SK-N-SH treated with all-trans-retinoic acid at 6 μM for 48 hours (cell line): Measurements from ENCODE around the gene RBMX2.

Experiments
- ATAC-seq: fragments of 200-7000 bp; cut with Tn5 transposase; 3 replicates; pipeline ENCODE4 v1.9.1; 2020; ENCODE audit warnings: mild to moderate bottlenecking, moderate library complexity
- BACH2 ChIP-seq: fragments of 250-450 bp; sonication (Bioruptor Pico); IDR thresholded peaks from 2 replicates; pipeline ENCODE4 v1.9.0; 2021; ENCODE audit warnings: mild to moderate bottlenecking, borderline replicate concordance
- CREB5 ChIP-seq: fragments of 250-450 bp; sonication (Bioruptor Pico); IDR thresholded peaks from 2 replicates; pipeline ENCODE4 v1.5.1; 2020; ENCODE audit warnings: low read depth, mild to moderate bottlenecking, moderate library complexity
- CSDC2 ChIP-seq: fragments of 250-450 bp; sonication (Bioruptor Pico); IDR thresholded peaks from 2 replicates; pipeline ENCODE4 v1.5.0; 2020; ENCODE audit warnings: mild to moderate bottlenecking, moderate library complexity
- CSRNP3 ChIP-seq: fragments of 250-450 bp; sonication (Bioruptor Pico); IDR thresholded peaks from 2 replicates; pipeline ENCODE4 v1.5.1; 2021; ENCODE audit warnings: mild to moderate bottlenecking, moderate library complexity
- GLIS3 ChIP-seq: fragments of 250-450 bp; sonication (Bioruptor Pico); IDR thresholded peaks from 2 replicates; pipeline ENCODE4 v1.5.0; 2020; ENCODE audit warnings: mild to moderate bottlenecking, moderate library complexity
- ISL1 ChIP-seq: fragments of 250-450 bp; sonication (Bioruptor Pico); IDR thresholded peaks from 2 replicates; pipeline ENCODE4 v2.1.2; 2022; ENCODE audit warnings: mild to moderate bottlenecking, moderate library complexity
- OSR1 ChIP-seq: fragments of 250-450 bp; sonication (Bioruptor Pico); IDR thresholded peaks from 2 replicates; pipeline ENCODE4 v1.8.0; 2022; ENCODE audit warnings: moderate library complexity, mild to moderate bottlenecking, inconsistent platforms
- PATZ1 ChIP-seq: fragments of 250-450 bp; sonication (Bioruptor Pico); IDR thresholded peaks from 2 replicates; pipeline ENCODE4 v1.8.0; 2020; ENCODE audit warnings: mild to moderate bottlenecking, moderate library complexity, borderline replicate concordance
- POU6F1 ChIP-seq: fragments of 250-450 bp; sonication (Bioruptor Pico); IDR thresholded peaks from 2 replicates; pipeline ENCODE4 v1.8.0; 2021; ENCODE audit warnings: low read depth, mild to moderate bottlenecking, moderate library complexity, borderline replicate concordance
- RARB ChIP-seq: fragments of 250-450 bp; sonication (Bioruptor Pico); IDR thresholded peaks from 2 replicates; pipeline ENCODE4 v1.8.0; 2021; ENCODE audit warnings: mild to moderate bottlenecking, moderate library complexity
- TCF4 ChIP-seq: fragments of 250-450 bp; sonication (Bioruptor Pico); IDR thresholded peaks from 2 replicates; pipeline ENCODE4 v1.8.0; 2021; ENCODE audit warnings: mild to moderate bottlenecking, moderate library complexity, borderline replicate concordance
- TOX ChIP-seq: fragments of 250-450 bp; sonication (Bioruptor Pico); IDR thresholded peaks from 2 replicates; pipeline ENCODE4 v1.8.0; 2021; ENCODE audit warnings: mild to moderate bottlenecking, moderate library complexity, borderline replicate concordance
- TSHZ2 ChIP-seq: fragments of 250-450 bp; sonication (Bioruptor Pico); IDR thresholded peaks from 2 replicates; pipeline ENCODE4 v1.5.0; 2020; ENCODE audit warnings: mild to moderate bottlenecking, moderate library complexity
- ZC3H10 ChIP-seq: fragments of 250-450 bp; sonication (Bioruptor Pico); IDR thresholded peaks from 2 replicates; pipeline ENCODE4 v1.5.1; 2021; ENCODE audit warnings: mild to moderate bottlenecking, moderate library complexity
- ZFP3 ChIP-seq: fragments of 250-450 bp; sonication (Bioruptor Pico); IDR thresholded peaks from 2 replicates; pipeline ENCODE4 v1.5.0; 2020; ENCODE audit warnings: mild to moderate bottlenecking, moderate library complexity
- ZFP30 ChIP-seq: fragments of 450-650 bp; formaldehyde crosslinking; IDR thresholded peaks from 2 replicates; pipeline ENCODE4 v1.5.0; 2022; ENCODE audit warnings: mild to moderate bottlenecking, moderate library complexity
- ZNF565 ChIP-seq: fragments of 450-650 bp; formaldehyde crosslinking; conservative IDR thresholded peaks from 2 replicates; pipeline ENCODE4 v1.5.0; 2020; ENCODE audit warnings: low read depth, mild to moderate bottlenecking, moderate library complexity

RBMX2 gene

GRCh38 chrX:130414800-130415199 is 13.0 kb downstream of the RBMX2 start (continued):
- TF ChIP-seq POU6F1 (no peak), TSHZ2 (CRISPR knock-in tag) (no peak), GLIS3 (CRISPR knock-in tag) (no peak), ZFP30 (CRISPR knock-in tag) (no peak)

GRCh38 chrX:130415201-130415600 is 13.4 kb downstream of the RBMX2 start:
- no peak for ATAC-seq
- TF ChIP-seq ZFP30 (CRISPR knock-in tag): no peak
- TF ChIP-seq GLIS3 (CRISPR knock-in tag): no peak
- TF ChIP-seq RARB (CRISPR knock-in tag): no peak
- TF ChIP-seq CREB5: no peak
- no peak for TF ChIP-seq CSDC2 (CRISPR knock-in tag)
- TF ChIP-seq ZC3H10 (CRISPR knock-in tag): no peak

- ATAC-seq: no peak
- TF ChIP-seq ZFP30 (CRISPR knock-in tag) (no peak), POU6F1 (no peak), ISL1 (no peak), ZNF565 (CRISPR knock-in tag) (no peak), OSR1 (no peak), TOX (no peak), ZFP3 (CRISPR knock-in tag) (no peak), CSDC2 (CRISPR knock-in tag) (no peak), TCF4 (CRISPR knock-in tag) (no peak), RARB (CRISPR knock-in tag) (no peak), BACH2 (CRISPR knock-in tag) (no peak), CREB5 (no peak), TSHZ2 (CRISPR knock-in tag) (no peak), PATZ1 (no peak), CSRNP3 (CRISPR knock-in tag) (no peak)
These were observed 15.0 kb downstream of the RBMX2 start for GRCh38 chrX:130416785-130417184.
